Esophagus (tissue), 2 donors: Measurements from ENCODE around the gene CYFIP2. TPM values are rescaled to one million over a fixed set of nuclear protein-coding genes. Genes with fewer than 3 reads are reported as not detected.

Experiments used
- H3K27ac ChIP-seq, 2 donors: one replicate each; pipeline ENCODE4 v1.5.1; 2013; ENCODE audit warnings: low read depth in 2 of 2, mild to moderate bottlenecking in 2 of 2, inconsistent platforms in 1 of 2, low read length in 1 of 2, moderate library complexity in 1 of 2
- H3K27me3 ChIP-seq, 2 donors: one replicate each; pipeline ENCODE4 v1.6.1; 2013; ENCODE audit warnings: low read length in 2 of 2, control low read depth in 1 of 2, mild to moderate bottlenecking in 1 of 2; ENCODE audit not compliant: insufficient read depth in 2 of 2, control insufficient read depth in 1 of 2
- H3K36me3 ChIP-seq, 2 donors: one replicate each; pipeline ENCODE4 v1.6.1; 2013; ENCODE audit warnings: low read length in 1 of 2; ENCODE audit not compliant: control insufficient read depth in 2 of 2, insufficient read depth in 2 of 2
- H3K4me1 ChIP-seq, 2 donors: one replicate each; pipeline ENCODE4 v1.6.1; 2013; ENCODE audit warnings: low read length in 1 of 2; ENCODE audit not compliant: control insufficient read depth in 2 of 2, insufficient read depth in 2 of 2
- H3K4me3 ChIP-seq, 2 donors: one replicate each; pipeline ENCODE4 v1.5.1; 2013; ENCODE audit warnings: low read length in 2 of 2, mild to moderate bottlenecking in 2 of 2, low read depth in 1 of 2, moderate library complexity in 1 of 2
- H3K9me3 ChIP-seq, 2 donors: one replicate each; pipeline ENCODE4 v1.6.1; 2013; ENCODE audit warnings: mild to moderate bottlenecking in 2 of 2, low read depth in 1 of 2, low read length in 1 of 2, moderate library complexity in 1 of 2; ENCODE audit not compliant: control insufficient read depth in 2 of 2, insufficient read depth in 1 of 2
- WGBS, 2 donors: extraction: QIAGEN DNeasy Blood & Tissue Kit; methylation state at CpG; one replicate each; pipeline ENCODE4 v1.1.7; 2013; 5-methylcytosine and 5-hydroxymethylcytosine counted together
- polyA plus RNA-seq, 2 donors: library from polyadenylated mRNA; stranded (reverse); fragments of 200-250 nt; gene quantifications; one replicate each; pipeline ENCODE4 v1.2.3, GENCODE V29; 2013
- donor health status: healthy with polysubstance abuse.
- donor health status: Bipolar disorder and iron deficiency.

Gene CYFIP2
- polyA plus RNA-seq, 2 donors = 2.0 to 3.3 TPM

DNA sequence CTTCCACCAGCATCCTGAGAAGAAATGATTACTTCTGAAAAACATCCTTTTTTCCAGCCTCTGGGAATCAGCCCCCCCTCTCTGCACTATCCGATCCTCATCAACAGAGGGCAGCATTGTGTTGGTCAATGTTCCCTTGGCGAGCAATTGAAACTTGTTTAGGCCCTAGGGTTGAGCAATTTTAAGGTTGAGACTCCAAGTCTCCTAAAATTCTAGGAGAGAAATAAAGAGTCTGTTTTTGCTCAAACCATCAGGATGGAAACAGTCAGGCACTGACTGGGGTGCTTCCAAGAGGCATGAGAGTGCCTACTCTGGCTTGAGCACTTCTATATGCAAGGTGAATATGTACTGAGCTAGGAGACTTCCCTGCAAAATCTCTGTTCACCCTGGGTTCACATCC, 12.4 kb upstream of the CYFIP2 start:
- Histone ChIP-seq H3K4me1 (no peaks in the 10 kb centered on the region), H3K9me3 (no peaks in the 10 kb centered on the region), H3K4me3 (no peak overlapping the region), H3K27ac (no peak overlapping the region), H3K36me3 (no peaks in the 10 kb centered on the region), H3K27me3 (peaks cover 0 to 2% of the 10 kb centered on the region in 2 donors)
- 3 to 4% methylated on average over 2 of the region's 2 CpGs for WGBS, 2 donors

DNA sequence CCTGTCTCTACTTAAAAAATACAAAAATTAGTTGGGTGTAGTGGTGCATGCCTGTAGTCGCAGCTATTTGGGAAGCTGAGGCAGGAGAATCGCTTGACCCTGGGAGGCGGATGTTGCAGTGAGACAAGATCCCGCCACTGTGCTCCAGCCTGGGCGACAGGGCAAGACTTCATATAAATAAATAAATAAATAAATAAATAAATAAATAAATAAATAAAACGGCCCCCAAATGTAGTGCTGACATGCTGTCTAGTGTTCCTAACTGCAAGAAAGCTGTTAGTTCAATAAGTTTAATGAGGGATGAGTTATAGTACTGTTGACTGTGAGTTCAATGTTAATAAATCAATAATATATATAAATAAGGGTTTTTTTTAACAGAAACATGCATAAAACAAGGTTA, 7.5 kb upstream of the CYFIP2 start:
- WGBS, 2 donors = 95 to 96% methylated on average over 6 of the region's 6 CpGs
- Histone ChIP-seq H3K9me3 (no peaks in the 10 kb centered on the region), H3K36me3 (no peaks in the 10 kb centered on the region), H3K27me3 (peaks cover 0 to 2% of the 10 kb centered on the region in 2 donors), H3K4me3 (no peak overlapping the region), H3K4me1 (no peaks in the 10 kb centered on the region), H3K27ac (no peak overlapping the region)

DNA sequence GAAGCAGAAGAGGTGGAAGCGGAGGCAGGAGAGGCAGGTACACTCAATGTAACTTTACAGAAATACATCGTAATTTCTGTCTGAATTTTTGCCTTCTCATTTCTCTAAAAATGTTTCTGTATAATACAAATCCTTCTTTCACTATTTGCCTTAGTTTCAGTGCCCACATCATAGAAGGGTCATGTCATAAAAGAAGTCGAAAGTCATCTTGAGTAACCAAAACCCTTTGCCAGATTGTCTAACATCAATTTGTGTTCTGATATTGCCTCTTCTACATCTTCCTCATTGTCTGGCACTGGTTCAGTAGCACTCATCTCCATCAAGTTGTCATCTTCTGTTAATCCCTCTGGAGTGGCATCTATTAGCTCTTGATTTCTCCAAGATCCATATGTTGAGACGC, 6.2 kb upstream of the CYFIP2 start:
- Histone ChIP-seq H3K36me3 (no peaks in the 10 kb centered on the region), H3K4me1 (no peaks in the 10 kb centered on the region), H3K27ac (no peak overlapping the region), H3K9me3 (no peaks in the 10 kb centered on the region), H3K27me3 (peaks cover 0 to 2% of the 10 kb centered on the region in 2 donors), H3K4me3 (no peak overlapping the region)
- WGBS, 2 donors = 79 to 85% methylated on average over 4 of the region's 4 CpGs

DNA sequence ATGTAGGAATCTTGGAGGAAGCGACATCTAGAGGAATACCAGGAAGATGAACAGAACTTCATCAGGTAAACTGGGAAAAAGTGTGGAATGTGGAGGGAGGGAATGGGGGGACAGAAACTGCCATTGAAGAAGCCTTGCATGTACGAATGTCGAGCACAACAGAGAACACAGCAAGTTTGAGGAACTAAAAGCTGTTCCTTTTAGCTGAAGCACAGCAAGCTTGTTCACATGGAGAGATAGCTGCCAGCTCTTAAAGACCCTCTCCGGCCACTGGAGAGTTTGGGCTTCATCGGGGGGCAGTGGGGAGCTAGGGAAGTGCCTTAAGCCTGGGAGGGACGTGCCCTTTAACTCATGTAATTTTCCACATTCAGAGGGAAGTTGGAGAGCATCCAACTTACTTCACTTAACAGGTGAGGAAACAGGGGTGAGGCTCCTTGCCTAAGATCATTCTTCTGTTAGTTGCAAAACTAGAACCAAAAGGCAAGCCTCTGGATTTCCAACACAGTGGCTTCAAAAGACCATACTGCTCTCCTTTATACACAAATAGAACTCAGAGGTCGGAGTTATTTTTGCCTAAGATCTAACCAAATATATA, 2.3 kb upstream of the CYFIP2 start:
- no peak overlapping the region for H3K4me3 ChIP-seq
- peaks cover 2 to 5% of the 10 kb centered on the region in 2 donors for H3K4me1 ChIP-seq
- no peaks in the 10 kb centered on the region for H3K36me3 ChIP-seq
- H3K9me3 ChIP-seq = no peaks in the 10 kb centered on the region
- no peaks in the 10 kb centered on the region for H3K27me3 ChIP-seq
- no peak overlapping the region for H3K27ac ChIP-seq
- WGBS, 2 donors = 66 to 70% methylated on average over 7 of the region's 7 CpGs

DNA sequence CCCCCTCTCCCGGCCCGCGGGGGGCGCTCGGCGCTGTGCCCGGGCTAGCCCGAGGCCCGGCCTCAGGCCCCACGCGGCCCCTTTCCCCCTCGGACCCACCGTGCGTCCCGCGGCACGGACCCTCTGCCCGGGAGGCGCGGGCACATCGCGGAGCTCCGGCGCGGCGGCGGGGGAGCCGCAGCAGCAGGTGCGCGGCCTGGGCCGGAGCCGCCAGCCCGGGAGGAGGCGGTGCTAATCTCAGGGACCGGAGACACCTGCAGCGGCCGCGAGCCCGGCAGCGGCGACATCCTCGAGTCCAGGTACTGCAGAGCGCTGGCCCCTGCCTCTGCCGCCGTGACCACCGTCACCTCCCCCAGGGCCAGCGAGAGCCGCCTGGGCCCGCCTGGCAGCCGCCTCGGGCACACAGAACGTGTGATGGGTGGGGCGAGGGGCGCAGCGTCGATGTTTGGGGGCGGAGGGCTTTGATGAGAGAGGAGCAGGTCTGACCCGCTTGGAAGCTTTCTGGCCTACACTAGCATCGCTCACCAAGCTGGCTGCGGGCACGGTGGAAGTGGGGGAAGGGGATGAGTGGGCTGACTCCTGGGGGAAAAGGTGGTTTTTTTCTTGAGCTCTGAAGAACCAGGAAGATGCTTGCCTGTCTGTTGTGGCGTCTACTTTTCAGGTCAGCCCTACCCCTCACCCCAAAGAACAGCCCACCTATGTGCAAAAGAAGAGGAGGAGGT, 524 bp downstream of the CYFIP2 start:
- Histone ChIP-seq H3K36me3 (no peaks in the 10 kb centered on the region), H3K27ac (peak overlapping the region; percentile 24 to 29), H3K9me3 (no peaks in the 10 kb centered on the region), H3K4me3 (peak overlapping the region; percentile 60 to 63), H3K4me1 (peaks cover 2 to 5% of the 10 kb centered on the region in 2 donors), H3K27me3 (no peaks in the 10 kb centered on the region)
- WGBS, 2 donors = 4 to 7% methylated on average over 22 to 62 of the region's 62 CpGs

DNA sequence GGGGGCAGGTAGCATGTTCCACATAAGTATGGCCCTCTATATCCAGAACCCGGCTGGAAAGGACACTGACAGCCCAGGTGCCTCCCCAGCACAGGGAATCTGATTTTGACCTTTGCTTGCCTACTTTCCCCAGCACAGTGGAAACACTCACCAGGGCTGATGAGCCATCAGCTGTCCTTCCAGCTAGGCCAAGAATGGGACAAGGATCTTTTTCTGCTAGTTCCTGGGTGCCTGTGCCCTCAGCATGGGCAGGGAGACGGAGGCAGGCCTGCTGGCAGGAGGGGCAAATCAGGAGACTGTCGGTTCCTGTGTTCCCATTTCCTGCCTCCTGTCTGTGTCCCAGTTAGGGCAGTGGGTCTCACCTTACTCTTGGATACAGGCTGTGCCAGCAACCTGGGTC, 1.1 kb downstream of the CYFIP2 start:
- Histone ChIP-seq H3K4me1 (peaks cover 2 to 5% of the 10 kb centered on the region in 2 donors), H3K27ac (no peak overlapping the region), H3K27me3 (no peaks in the 10 kb centered on the region), H3K9me3 (no peaks in the 10 kb centered on the region), H3K4me3 (peak overlapping the region; percentile 60 to 63), H3K36me3 (no peaks in the 10 kb centered on the region)
- 74 to 88% methylated on average over 3 of the region's 3 CpGs for WGBS, 2 donors

DNA sequence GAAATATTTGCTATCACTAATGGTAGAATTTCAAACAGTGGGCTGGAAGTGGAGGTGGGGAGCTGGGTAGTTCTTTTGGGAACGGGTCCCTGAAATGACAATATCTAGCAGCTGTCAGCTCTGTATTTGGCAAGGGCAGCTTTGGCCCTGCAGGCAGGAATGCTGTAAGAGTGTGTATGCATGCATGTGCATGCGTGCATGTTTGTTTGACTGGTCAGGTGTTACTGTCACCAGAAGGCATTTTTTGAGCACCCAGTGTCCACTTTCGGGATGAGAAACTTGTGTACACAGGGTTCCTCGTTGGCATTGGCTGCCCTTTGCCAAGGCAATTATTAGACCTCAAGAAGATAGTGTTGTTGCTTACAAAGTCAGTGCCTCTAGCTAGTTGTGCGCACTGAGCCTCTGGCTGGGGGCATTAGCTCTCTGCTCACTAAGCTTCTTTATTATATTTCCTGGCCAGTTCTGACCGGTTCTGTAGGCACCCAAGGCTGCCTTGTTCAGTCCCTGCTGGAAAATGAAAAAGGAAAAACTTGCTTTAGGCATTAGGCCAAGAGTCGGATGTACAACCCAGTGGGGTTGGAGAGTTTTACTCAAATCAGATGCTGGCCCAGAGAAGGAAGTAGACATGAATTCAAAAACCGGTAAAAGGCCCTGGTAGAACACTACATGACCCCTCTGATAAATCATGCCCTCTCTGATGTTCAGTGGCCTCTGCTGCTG, 2.0 kb downstream of the CYFIP2 start:
- H3K4me3 ChIP-seq = no peak overlapping the region
- H3K36me3 ChIP-seq = no peaks in the 10 kb centered on the region
- peaks cover 2 to 5% of the 10 kb centered on the region in 2 donors for H3K4me1 ChIP-seq
- no peaks in the 10 kb centered on the region for H3K27me3 ChIP-seq
- WGBS, 2 donors = 48 to 54% methylated on average over 8 of the region's 8 CpGs
- no peak overlapping the region for H3K27ac ChIP-seq
- no peaks in the 10 kb centered on the region for H3K9me3 ChIP-seq

DNA sequence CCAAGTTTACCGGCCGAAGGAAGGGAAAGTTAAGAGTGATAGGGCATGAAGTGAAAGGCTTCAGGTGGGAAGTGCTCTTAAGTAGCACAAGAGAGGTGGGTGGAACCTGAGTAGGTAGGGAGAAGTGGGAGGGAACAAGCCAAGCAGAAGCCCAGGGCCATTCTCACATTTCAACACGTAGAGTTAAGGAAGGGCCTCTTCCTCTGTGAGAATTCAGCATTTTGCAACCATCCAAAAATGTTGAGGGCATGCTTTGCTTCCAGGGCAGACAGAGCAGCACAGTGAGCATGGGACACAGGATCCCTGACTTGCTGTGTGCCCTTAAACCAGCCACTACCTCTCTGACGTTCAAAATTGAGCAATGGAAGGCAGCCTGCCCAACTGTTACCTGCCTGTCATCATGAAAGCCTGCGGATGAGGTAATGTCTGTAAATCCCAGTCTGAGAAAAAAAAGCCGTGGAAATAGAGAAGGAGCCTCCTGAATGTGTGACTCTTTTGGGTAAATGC, 3.3 kb downstream of the CYFIP2 start:
- peaks cover 2 to 5% of the 10 kb centered on the region in 2 donors for H3K4me1 ChIP-seq
- H3K36me3 ChIP-seq = no peaks in the 10 kb centered on the region
- H3K27me3 ChIP-seq = no peaks in the 10 kb centered on the region
- no peaks in the 10 kb centered on the region for H3K9me3 ChIP-seq
- whole genome bisulfite sequencing, 2 donors = 66 to 70% methylated on average over 6 of the region's 6 CpGs
- no peak overlapping the region for H3K4me3 ChIP-seq
- no peak overlapping the region for H3K27ac ChIP-seq

DNA sequence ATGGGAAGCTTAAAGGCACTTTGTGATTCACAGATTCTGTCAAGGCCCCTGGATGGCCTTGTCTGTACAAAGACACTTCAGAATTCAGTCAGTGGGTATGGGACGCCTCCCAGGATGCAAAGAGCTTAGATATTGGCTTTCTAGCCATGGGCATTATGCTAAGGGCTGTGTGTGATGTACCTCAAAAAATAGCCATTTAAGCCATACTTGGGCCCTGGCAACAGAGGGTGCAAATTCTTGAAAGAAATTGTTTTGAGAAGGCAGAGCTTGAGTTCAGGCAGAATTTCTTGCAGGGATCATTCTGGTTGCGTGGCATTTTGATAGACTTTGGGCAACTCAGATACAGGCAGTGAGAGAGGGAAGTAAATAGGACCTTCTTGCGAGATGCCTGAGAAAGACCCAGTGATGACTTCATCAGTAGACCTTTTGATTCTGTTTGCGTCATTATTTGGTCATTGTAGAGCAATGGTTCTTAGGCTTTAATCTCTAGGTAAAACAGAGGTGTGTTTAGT, 3.9 kb downstream of the CYFIP2 start:
- no peak overlapping the region for H3K27ac ChIP-seq

More for the DNA sequence above, 3.9 kb downstream of the CYFIP2 start:
- peaks cover 2 to 5% of the 10 kb centered on the region in 2 donors for H3K4me1 ChIP-seq
- no peaks in the 10 kb centered on the region for H3K27me3 ChIP-seq
- WGBS, 2 donors = 88 to 90% methylated on average over 4 of the region's 4 CpGs
- no peaks in the 10 kb centered on the region for H3K36me3 ChIP-seq
- H3K4me3 ChIP-seq = no peak overlapping the region
- no peaks in the 10 kb centered on the region for H3K9me3 ChIP-seq
